Measurements from ENCODE around the gene SPDYE2. TPM values are rescaled to one million over a fixed set of nuclear protein-coding genes. Genes with fewer than 3 reads are reported as not detected.
A peak's percentile ranks its signal among the peaks of the same experiment; 100 is the strongest.
"Not testable (repeated sequence)": the region's sequence is repeated elsewhere in the genome, so short reads cannot be mapped to it uniquely, and the experiment has no call there.

Gene SPDYE2
- total and polyA plus RNA-seq, 5 experiments from 2014 or later, result 0.22 to 1.0 (median 0.41) TPM

GRCh38 chr7:102568620-102569019, 17.6 kb downstream of the SPDYE2 start:
- H3K4me1 Mint-ChIP-seq, DNase-seq, H3K36me3 Mint-ChIP-seq, H3K9me3 Mint-ChIP-seq, H3K27ac Mint-ChIP-seq, H3K4me3 Mint-ChIP-seq, ATAC-seq, POLR2A ChIA-PET, H3K27me3 Mint-ChIP-seq: not testable (repeated sequence)

DNA sequence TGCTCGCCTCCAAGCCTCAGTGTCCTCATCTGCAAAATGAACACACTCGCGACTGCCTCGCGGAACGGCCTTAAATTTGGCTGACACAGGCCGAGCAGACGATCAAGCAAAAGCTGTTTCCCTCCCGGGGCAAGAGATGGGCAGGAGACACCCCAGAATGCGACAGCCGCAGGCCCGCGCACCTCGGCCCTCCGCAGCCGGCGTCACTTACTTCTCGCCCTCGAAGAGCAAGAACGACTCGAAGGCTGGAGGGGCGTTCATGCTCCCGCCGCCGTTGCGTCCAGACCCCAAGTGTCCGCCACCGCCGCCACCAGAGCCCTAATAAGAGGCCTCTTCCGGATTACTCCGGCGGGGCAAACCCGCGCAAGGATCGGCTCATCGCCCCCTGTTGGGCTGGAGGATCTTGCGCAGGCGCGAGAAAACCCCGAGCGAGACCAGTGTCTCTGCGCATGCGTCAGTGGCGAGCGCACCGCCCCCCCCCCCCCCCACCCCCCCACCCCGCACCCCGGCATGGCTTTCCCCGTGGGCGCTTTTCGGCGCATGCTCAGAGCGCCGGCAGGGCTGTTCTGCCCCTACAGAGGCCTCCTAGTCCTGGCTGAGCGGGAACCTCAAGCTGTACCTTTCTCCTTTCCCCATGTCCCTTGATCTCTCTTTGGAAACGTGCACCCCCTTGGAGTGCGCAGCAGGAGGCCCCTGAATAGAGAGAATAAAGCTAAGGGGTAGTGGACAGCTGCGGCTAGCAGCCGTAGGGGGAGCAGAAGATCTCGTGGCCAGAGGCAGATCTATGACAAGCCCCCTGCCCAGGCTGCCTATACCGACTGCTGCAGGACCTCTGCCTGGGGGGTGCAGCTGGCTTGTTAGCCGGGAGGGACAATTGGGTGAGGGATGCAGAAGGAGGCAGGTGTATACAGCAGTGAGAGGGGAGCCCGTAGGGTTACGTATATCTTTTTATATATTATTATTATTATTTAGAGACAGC, 21.5 kb downstream of the SPDYE2 start, which contains the start of gene POLR2J3:
Gene POLR2J3, minus strand, starts transcription at position 323 of the 979 bp plus-strand sequence. Its CDS starts 62 bp downstream, at position 261.
- H3K9me3 Mint-ChIP-seq, POLR2A ChIA-PET, H3K27me3 Mint-ChIP-seq, H3K4me1 Mint-ChIP-seq, H3K36me3 Mint-ChIP-seq: not testable (repeated sequence)
- peak; percentile 95 to 100 (median 99) for DNase-seq
- peak within 1 kb of the TSS; percentile 80 to 96 (median 90) for H3K4me3 Mint-ChIP-seq
- peak; percentile 91 to 92 for ATAC-seq
- H3K27ac Mint-ChIP-seq, result peak within 1 kb of the TSS; percentile 82 to 97 (median 92)

DNA sequence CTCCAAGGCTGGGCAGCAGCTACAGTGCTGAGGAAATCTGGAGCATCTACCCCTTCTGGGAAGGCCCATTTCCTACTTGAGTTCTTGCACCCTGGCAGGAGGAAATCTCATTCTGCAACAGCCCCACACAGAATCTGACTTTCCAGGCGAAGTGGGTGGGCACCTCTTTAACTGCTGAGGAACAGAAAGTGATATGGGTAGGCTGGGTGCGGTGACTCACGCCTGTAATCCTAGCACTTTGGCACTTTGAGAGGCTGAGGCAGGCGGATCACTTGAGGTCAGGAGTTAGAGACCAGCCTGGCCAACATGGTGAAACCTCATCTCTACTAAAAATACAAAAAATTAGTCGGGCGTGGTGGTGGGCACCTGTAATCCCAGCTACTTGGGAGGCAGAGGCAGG, 23.6 kb downstream of the SPDYE2 start:
- ATAC-seq, DNase-seq, POLR2A ChIA-PET, H3K36me3 Mint-ChIP-seq, H3K9me3 Mint-ChIP-seq, H3K27me3 Mint-ChIP-seq, H3K27ac Mint-ChIP-seq, H3K4me1 Mint-ChIP-seq, H3K4me3 Mint-ChIP-seq: not testable (repeated sequence)

DNA sequence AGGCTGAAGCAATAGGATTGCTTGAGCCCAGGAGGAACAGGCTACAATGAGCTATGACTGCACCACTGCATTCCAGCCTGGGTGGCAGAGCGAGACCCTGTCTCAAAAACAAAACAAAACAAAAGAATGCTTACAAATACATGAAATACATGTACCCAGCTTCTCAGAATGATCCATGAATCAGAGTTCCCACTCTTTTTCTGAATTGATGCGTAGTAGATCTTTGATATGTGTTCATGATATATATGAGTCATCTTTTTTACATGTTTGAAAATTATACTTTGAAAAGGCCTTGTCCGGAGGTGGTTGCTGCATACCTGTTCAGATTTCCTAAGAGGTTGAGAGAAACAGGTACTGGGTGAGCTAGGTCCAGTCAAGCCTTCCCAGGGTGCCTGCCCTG, 25.3 kb downstream of the SPDYE2 start:
- ATAC-seq, H3K4me3 Mint-ChIP-seq, DNase-seq, H3K36me3 Mint-ChIP-seq, H3K9me3 Mint-ChIP-seq, POLR2A ChIA-PET, H3K27me3 Mint-ChIP-seq, H3K27ac Mint-ChIP-seq, H3K4me1 Mint-ChIP-seq: not testable (repeated sequence)

- DNase-seq (peak in 1 of 10 donors; percentile 31), ATAC-seq (peak in 1 of 2 donors; percentile 17)
- H3K4me1 Mint-ChIP-seq, H3K27ac Mint-ChIP-seq, POLR2A ChIA-PET, H3K9me3 Mint-ChIP-seq, H3K36me3 Mint-ChIP-seq, H3K4me3 Mint-ChIP-seq, H3K27me3 Mint-ChIP-seq: not testable (repeated sequence)
Measured at GRCh38 chr7:102577315-102578240, 26.6 kb downstream of the SPDYE2 start.

DNA sequence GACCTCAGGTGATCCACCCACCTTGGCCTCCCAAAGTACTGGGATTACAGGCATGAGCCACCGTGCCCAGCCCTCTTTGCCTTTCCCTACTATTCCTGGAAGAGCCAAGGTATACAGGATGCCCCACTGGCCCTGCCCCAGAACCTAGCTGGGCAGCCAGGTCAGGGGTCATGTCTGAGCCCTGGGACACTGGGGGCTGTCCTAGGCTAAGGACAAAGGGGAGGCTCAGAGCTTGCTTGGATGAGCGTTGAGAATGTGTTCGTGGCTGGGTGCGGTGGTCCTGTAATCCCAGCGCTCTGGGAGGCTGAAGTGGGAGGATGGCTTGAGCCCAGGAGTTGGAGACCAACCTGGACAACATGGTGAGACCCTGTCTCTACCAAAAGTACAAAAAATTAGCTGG, 27.5 kb downstream of the SPDYE2 start:
- H3K4me3 Mint-ChIP-seq, H3K9me3 Mint-ChIP-seq, H3K27ac Mint-ChIP-seq, H3K27me3 Mint-ChIP-seq, H3K36me3 Mint-ChIP-seq, POLR2A ChIA-PET, H3K4me1 Mint-ChIP-seq: not testable (repeated sequence)
- ATAC-seq (peak in 1 of 2 donors; percentile 15), DNase-seq (peak in 1 of 10 donors; percentile 52)

GRCh38 chr7:102581722-102582121, 30.7 kb downstream of the SPDYE2 start:
- POLR2A ChIA-PET, H3K36me3 Mint-ChIP-seq, H3K9me3 Mint-ChIP-seq, H3K27me3 Mint-ChIP-seq, DNase-seq, H3K4me1 Mint-ChIP-seq, H3K4me3 Mint-ChIP-seq, H3K27ac Mint-ChIP-seq, ATAC-seq: not testable (repeated sequence)

GRCh38 chr7:102583495-102583894, 32.5 kb downstream of the SPDYE2 start:
- H3K4me1 Mint-ChIP-seq, POLR2A ChIA-PET, H3K27ac Mint-ChIP-seq, H3K36me3 Mint-ChIP-seq, DNase-seq, H3K4me3 Mint-ChIP-seq, H3K27me3 Mint-ChIP-seq, H3K9me3 Mint-ChIP-seq, ATAC-seq: not testable (repeated sequence)

DNA sequence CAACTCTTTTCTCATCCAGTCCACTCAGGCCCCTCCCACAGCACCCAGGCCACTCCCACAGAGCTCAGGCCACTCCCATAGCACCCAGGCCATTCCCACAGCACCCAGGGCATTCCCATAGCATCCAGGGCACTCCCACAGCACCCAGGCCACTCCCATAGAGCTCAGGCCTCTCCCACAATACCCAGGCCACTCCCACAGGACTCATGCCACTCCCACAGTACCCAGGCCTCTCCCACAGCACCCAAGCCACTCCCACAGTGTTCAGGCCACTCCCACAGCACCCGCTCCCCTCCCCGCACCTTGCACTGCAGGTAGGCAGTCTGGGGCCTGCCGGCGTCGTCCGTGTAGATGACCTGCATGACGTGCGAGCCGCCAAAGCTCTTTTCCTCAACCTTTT, 38.8 kb downstream of the SPDYE2 start:
- H3K9me3 Mint-ChIP-seq, H3K4me1 Mint-ChIP-seq, H3K36me3 Mint-ChIP-seq, DNase-seq, H3K27me3 Mint-ChIP-seq, H3K27ac Mint-ChIP-seq, H3K4me3 Mint-ChIP-seq, POLR2A ChIA-PET: not testable (repeated sequence)
- peak; percentile 21 to 34 for ATAC-seq

DNA sequence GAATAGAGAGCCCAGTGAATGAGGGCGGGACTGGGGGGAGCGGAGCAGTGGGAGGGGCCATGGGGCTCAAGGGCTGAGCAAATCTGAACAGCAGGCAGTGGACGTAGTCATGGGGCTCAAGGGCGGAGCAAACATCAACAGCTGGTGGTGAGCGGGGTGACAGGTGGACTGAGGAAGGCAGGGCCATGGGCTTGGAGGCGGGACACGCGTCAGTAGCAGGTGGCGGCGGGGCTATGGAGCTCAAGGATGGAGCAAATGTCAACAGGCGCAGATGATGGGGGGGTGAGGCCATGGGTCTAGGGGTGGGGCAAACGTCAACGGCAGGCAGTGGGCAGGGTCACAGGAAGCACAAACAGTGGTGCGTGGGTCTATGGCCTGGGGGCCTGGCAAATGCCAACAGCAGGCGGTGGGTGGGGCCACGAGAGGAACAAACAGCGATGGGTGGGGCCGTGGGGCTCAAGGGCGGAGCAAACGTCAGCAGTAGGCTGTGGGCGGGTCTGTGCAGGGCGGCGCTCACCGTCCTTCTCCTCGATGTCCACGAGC, 41.5 kb downstream of the SPDYE2 start:
- DNase-seq, result peak; percentile 15 to 80 (median 59)
- H3K4me1 Mint-ChIP-seq, H3K9me3 Mint-ChIP-seq, H3K27me3 Mint-ChIP-seq, H3K27ac Mint-ChIP-seq, H3K4me3 Mint-ChIP-seq, H3K36me3 Mint-ChIP-seq, POLR2A ChIA-PET: not testable (repeated sequence)
- ATAC-seq, result peak; percentile 62 to 74

- peak; percentile 65 to 74 for ATAC-seq
- H3K4me1 Mint-ChIP-seq, POLR2A ChIA-PET, H3K4me3 Mint-ChIP-seq, H3K36me3 Mint-ChIP-seq, H3K27ac Mint-ChIP-seq, H3K27me3 Mint-ChIP-seq, H3K9me3 Mint-ChIP-seq, DNase-seq: not testable (repeated sequence)
Measured at GRCh38 chr7:102593637-102594334, 42.8 kb downstream of the SPDYE2 start.

- DNase-seq, ATAC-seq, H3K9me3 Mint-ChIP-seq, H3K4me3 Mint-ChIP-seq, H3K27ac Mint-ChIP-seq, H3K27me3 Mint-ChIP-seq, H3K36me3 Mint-ChIP-seq, H3K4me1 Mint-ChIP-seq, POLR2A ChIA-PET: not testable (repeated sequence)
Measured at GRCh38 chr7:102596036-102596435, 45.0 kb downstream of the SPDYE2 start.

All from naive thymus-derived CD8-positive, alpha-beta T cell (primary cell).